Stimulated activated CD8-positive, alpha-beta memory T cell treated with anti-CD3 and anti-CD28 coated beads, Interleukin-7, amount 100 ng/mL, for 4 hours (primary cell): ENCODE results near the gene ITGB5.
A peak's percentile ranks its signal among the peaks of the same experiment; 100 is the strongest.
"Not testable (repeated sequence)": the region's sequence is repeated elsewhere in the genome, so short reads cannot be mapped to it uniquely, and the experiment has no call there.

Experiments
- DNase-seq, 2 donors: peaks; one replicate each; pipeline ENCODE4 v3.0.0-alpha.2; 2020; ENCODE audit warnings: low read depth in 2 of 2

Gene ITGB5

GRCh38 chr3:124749877-124750276 is 137.3 kb downstream of the ITGB5 start:
- DNase-seq = not testable (repeated sequence)

GRCh38 chr3:124748560-124749198 is 138.5 kb downstream of the ITGB5 start:
- no peak for DNase-seq

GRCh38 chr3:124747111-124747981 is 139.8 kb downstream of the ITGB5 start:
- DNase-seq = no peak

- DNase-seq = no peak
Measured at GRCh38 chr3:124745756-124746155, 141.4 kb downstream of the ITGB5 start.

GRCh38 chr3:124741027-124741426 is 146.1 kb downstream of the ITGB5 start:
- no peak for DNase-seq

GRCh38 chr3:124731760-124732159 is 155.4 kb downstream of the ITGB5 start:
- no peak for DNase-seq

- no peak for DNase-seq
Measured at GRCh38 chr3:124730941-124731297, 156.2 kb downstream of the ITGB5 start.

- DNase-seq = peak; percentile 84 to 89
Measured at GRCh38 chr3:124730129-124730940, 156.8 kb downstream of the ITGB5 start, which contains the start of gene UMPS. Gene UMPS (plus strand): TSS chr3:124730452. CDS start chr3:124730472, 20 bp downstream.

GRCh38 chr3:124722589-124722988 is 164.6 kb downstream of the ITGB5 start:
- DNase-seq = no peak

GRCh38 chr3:124714223-124714853 is 172.8 kb downstream of the ITGB5 start:
- no peak for DNase-seq
